Activated T-cell treated with anti-CD3 and anti-CD28 coated beads for 48 hours (primary cell): ENCODE data around the gene PRKCE.

Source experiments
- DNase-seq: peaks from one replicate; pipeline ENCODE4 v3.0.0-alpha.2; 2020; ENCODE audit warnings: low read depth

The PRKCE gene

GRCh38 chr2:45780541-45781463, 129.3 kb downstream of the PRKCE start:
- no peak for DNase-seq

- DNase-seq: no peak
These were observed 130.0 kb downstream of the PRKCE start for GRCh38 chr2:45781464-45781811.

GRCh38 chr2:45782436-45782835, 131.0 kb downstream of the PRKCE start:
- DNase-seq: no peak

- no peak for DNase-seq
These were observed 131.5 kb downstream of the PRKCE start for GRCh38 chr2:45782986-45783385.

GRCh38 chr2:45786030-45786835, 134.8 kb downstream of the PRKCE start:
- no peak for DNase-seq

- DNase-seq: no peak
These were observed 135.4 kb downstream of the PRKCE start for GRCh38 chr2:45786836-45787357.

- DNase-seq: no peak
These were observed 136.9 kb downstream of the PRKCE start for GRCh38 chr2:45788401-45788800.

- DNase-seq: no peak
These were observed 137.8 kb downstream of the PRKCE start for GRCh38 chr2:45789317-45789716.

- DNase-seq: no peak
These were observed 138.7 kb downstream of the PRKCE start for GRCh38 chr2:45789961-45790723.

- DNase-seq: no peak
These were observed 142.0 kb downstream of the PRKCE start for GRCh38 chr2:45793305-45793962.

GRCh38 chr2:45794134-45794617, 142.7 kb downstream of the PRKCE start:
- DNase-seq: no peak

- no peak for DNase-seq
These were observed 145.0 kb downstream of the PRKCE start for GRCh38 chr2:45796500-45796899.

GRCh38 chr2:45797451-45798230, 146.2 kb downstream of the PRKCE start:
- no peak for DNase-seq

- DNase-seq: no peak
These were observed 148.4 kb downstream of the PRKCE start for GRCh38 chr2:45799679-45800381.

GRCh38 chr2:45802499-45803138, 151.1 kb downstream of the PRKCE start:
- no peak for DNase-seq

GRCh38 chr2:45804987-45805755, 153.7 kb downstream of the PRKCE start:
- DNase-seq: no peak

GRCh38 chr2:45806563-45807358, 155.3 kb downstream of the PRKCE start:
- DNase-seq: no peak

- DNase-seq: no peak
These were observed 156.9 kb downstream of the PRKCE start for GRCh38 chr2:45808294-45808800.
